ENCODE results near the gene EPOP.

- TF ChIP-seq CTCF (conservative IDR thresholded peaks at IDR 0.05; ENCODE audit: low read length) (no peak), EZH2phosphoT487 (IDR thresholded peaks at IDR 0.05; ENCODE audit: borderline replicate concordance, low read depth, low read length) (no peak)
Observed at GRCh38 chr17:38702166-38702915, 27.6 kb upstream of the EPOP start.

Data from OCI-LY7 (cell line).